GM20431 (cell line): ENCODE measurements around the gene LRP2BP.

Source experiments
- in situ Hi-C: fragments of 300-500 bp; cut with MseI, MboI; formaldehyde crosslinking; loops from one replicate; pipeline ENCODE4 v1.15.0; 2020; ENCODE audit warnings: low sequenced_read_pairs; ENCODE audit not compliant: unreplicated experiment

The LRP2BP gene

GRCh38 chr4:185395238-185395955, at the start of gene LRP2BP:
LRP2BP (minus strand) TSS chr4:185395924; CDS start chr4:185378186, 17,738 bp downstream.
- in situ Hi-C loops: no loop called here

GRCh38 chr4:185445209-185445608, 49.5 kb upstream of the LRP2BP start:
- in situ Hi-C loops: no loop called here

GRCh38 chr4:185441479-185441878, 45.8 kb upstream of the LRP2BP start:
- in situ Hi-C loops: no loop called here

DNA sequence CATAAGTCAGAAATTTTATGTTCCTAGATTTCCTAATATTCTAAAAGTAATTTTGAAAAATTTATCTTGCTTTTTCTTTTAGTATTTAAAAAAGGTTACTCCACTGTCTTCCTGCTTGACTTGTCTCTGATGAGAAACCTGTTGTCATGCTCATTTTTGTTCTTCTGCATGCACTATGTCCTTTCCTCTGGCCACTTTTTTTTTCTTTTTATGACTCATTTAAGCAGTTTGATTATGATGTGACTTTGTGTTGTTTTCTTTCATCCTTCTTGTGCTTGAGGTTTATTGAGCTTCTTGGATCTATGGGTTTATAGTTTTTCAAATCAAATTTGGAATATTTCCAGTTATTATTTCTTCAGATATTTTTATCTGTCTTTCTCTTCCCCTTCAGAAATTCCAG, 42.1 kb upstream of the LRP2BP start:
- in situ Hi-C loops: no loop called here

DNA sequence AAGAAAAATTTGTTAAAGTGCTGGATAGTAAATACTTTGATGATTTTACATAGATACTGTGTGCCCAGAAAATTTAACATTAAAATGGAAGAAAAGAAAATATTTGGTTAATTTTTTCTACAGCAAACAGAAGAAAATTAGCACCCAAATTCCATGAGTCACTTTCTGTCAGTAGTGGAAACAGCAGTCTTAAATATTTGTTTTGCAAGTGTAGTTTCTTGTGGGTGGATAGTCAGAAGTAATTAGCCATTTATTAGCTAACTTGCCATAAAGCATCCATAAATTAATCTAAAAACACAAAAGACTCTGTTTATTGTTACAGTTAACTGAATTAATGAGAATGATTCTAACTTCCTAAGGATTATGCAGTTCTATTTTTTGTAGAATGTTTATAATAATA, 39.7 kb upstream of the LRP2BP start:
- in situ Hi-C loops: no loop called here

DNA sequence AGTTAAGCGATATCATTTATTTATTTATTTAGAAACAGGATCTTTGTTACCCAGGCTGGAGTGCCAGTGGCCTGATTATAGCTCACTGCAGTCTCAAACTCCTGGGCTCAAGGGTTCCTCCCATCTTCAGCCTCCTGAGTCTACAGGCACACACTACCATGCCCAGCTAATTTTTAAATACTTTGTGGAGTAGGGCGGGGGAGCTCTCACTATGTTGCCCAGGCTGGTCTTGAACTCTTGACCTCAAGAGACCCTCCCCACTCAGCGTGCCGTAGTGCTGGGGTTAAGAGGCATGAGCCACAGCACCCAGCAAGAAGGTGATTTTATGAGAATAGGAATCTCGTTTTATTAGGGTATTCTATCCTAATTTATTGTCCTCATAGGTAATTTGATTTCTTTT, 33.9 kb upstream of the LRP2BP start:
- in situ Hi-C loops: no loop called here

DNA sequence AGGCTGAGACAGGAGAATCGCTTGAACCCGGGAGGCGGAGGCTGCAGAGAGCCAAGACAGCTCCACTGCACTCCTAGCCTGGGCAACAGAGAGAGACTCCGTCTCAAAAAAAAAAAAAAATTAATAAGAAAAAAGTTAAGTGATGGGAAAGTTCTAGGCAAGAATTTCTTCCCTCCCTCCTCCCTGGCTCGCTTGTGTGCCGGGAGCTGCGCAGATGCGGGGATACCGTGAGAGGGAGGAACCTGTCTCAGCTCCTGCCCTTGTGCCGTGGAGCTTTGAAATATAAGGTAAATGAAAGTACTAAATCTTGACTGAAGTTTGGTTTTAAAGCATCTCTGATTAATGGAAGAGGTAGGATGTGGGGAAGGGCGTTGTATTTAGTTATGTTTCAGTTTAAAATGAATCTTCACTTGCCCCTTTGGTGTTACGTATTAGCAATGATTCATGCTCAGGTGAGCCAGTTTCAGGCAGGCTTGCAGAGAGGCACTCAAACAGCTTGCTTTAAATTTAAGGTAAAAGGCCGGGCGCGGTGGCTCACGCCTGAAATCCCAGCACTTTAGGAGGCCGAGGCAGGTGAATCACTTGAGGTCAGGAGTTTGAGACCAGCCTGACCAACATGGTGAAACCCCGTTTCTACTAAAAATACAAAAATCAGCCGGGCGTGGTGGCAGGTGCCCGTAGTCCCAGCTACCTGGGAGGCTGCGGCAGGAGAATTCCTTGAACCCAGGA, 31.4 kb upstream of the LRP2BP start:
- in situ Hi-C loops: no loop called here

- in situ Hi-C loops: no loop called here
These were observed 30.1 kb upstream of the LRP2BP start, which contains the start of gene UFSP2 for GRCh38 chr4:185425647-185426352. UFSP2 (minus strand) TSS chr4:185425964; CDS start chr4:185425868, 96 bp downstream.

DNA sequence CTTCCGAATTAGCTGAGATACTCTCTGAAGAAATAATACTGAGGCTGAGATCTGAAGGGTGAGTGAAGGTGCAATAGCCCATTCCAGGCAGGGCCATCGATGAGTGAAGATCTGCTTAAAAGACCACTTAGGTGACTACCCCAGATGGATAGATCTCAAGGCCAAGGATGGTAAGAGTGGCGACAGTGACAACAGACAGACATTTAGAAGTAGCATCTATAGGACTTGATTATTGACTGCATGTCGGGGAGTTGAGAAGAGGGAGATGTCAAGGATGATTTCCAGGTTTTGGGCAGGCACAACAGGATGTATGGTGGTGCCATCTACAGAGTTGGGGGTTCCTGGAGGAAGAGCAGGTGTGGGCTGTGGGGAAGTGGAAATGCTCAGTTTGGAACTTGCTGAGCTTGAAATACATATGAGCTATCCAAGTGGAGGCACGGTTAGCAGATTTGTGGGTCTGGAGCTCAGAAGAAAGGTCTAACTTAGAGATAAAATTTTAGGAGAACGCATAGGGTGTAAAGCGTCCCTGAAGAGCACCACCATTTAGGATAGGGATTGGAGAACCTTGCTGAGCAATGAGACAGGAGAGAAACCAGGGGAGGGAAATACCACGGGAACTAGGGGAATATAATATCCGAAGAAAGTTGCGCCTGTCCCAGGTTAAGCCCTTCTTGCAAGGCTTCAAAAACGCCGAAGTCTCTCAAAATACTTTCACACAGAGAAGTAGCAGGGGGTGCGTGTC, 29.4 kb upstream of the LRP2BP start:
- in situ Hi-C loops: no loop called here

DNA sequence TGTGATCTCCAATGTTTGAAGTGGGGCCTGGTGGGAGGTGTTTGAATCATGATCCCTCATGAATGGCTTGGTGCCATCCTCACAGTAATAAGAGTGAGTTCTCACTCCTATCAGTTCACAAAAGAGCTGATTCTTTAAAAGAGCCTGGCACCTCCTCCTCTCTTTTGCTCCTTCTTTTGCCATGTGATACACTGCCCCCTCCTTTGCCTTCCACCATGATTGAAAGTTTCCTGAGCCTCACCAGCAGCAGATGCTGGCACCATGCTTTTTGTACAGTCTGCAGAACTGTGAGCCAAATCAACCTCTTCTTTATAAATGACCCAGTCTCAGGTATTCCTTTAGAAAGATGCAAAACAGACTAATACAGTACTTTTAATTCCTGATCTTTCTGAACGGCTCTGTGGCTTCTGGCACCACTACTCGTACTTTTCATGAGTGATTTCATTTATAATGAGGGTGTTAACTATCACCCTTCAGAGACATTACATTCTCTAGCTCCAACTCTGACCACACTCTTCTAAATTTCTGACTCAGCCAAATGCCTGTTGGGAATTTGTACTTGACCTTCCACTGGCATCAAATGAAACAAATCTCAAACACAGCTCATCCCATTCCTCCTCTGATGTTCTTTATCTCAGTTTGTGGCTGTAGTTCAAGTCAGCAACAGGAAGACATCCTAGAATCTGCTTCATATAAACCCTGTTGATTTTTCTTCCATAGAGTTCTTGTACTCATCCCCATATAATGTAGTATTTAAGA, 25.8 kb upstream of the LRP2BP start:
- in situ Hi-C loops: no loop called here

DNA sequence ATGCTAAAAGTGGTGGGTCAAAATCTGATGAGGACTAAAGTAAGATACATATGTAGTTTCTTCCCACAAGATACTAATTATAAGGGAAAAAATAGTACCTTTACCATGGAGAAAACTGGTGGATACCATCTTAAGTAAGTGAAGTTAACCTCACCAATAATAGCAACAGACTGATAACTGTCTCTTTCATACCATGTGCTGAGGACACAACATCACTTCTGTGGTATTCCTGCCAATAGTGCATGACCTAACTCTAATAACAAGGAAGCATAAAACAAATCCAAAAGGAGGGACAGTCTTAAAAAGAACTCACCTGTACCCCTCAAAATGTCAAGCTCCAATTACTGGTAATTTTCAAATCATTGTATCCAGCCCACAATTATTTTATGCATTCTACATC, 21.2 kb upstream of the LRP2BP start:
- in situ Hi-C loops: no loop called here

- in situ Hi-C loops: no loop called here
These were observed 16.7 kb upstream of the LRP2BP start for GRCh38 chr4:185412412-185412811.

GRCh38 chr4:185411849-185412248, 16.1 kb upstream of the LRP2BP start:
- in situ Hi-C loops: no loop called here

DNA sequence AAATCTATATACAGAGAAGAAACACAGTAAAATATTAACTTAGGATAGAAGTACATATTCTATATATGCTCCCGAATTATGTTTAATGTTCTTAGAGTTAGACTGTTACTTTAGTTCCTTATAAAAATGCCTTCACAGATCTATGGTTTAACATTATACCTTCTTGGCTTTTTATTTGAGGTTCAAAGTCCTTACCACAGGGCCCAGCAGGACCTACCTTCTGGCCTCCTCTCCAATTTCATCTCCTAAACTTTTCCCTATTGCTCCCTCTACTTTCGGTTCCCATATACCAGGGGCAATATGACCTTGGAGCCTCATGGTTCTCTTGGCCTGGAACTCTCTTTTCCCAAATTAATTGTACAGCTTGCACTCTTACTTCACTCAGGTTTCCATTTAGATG, 12.7 kb upstream of the LRP2BP start:
- in situ Hi-C loops: no loop called here

- in situ Hi-C loops: no loop called here
These were observed 9.7 kb upstream of the LRP2BP start for GRCh38 chr4:185405296-185405999.

DNA sequence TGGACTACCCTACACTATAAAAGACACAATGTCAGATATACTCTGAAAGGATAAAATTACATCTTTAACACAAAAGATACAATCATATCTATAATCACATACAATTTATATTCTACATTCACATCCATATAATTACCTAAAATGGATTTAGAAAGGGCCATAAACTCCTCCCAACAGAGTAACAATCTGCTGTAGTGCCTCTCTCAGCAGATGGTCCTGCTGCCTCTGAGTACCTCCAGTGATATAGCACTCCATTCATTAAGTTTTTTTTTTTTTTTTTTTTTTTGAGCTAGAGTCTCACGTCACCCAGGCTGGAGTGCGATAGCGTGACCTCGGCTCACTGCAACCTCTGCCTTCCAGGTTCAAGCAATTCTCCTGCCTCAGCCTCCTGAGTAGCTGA, 8.3 kb upstream of the LRP2BP start:
- in situ Hi-C loops: no loop called here

DNA sequence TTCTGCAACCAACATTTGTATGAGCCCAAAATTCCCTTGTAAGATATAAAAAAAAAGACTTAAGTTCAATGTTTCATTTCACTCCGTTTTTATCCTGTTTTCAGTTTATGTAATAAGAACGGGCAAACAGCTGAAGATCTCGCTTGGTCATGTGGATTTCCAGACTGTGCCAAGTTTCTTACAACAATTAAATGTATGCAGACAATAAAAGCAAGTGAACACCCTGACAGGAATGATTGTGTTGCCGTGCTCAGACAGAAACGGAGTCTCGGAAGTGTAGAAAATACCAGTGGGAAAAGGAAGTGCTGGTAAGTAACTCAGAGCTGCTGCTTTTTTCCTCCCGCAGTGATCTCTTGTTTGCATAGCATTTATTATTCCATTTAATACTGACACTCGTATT, 3.7 kb upstream of the LRP2BP start:
- in situ Hi-C loops: no loop called here

- in situ Hi-C loops: no loop called here
These were observed 2.9 kb upstream of the LRP2BP start for GRCh38 chr4:185398618-185399017.
